NCI-H2081 treated with DMSO at 0.1 percent for 48 hours (cell line): ENCODE data around the gene KMT5C.

Source experiments
- DNase-seq: peaks from one replicate; lab custom pipeline; 2025; lab: John Stamatoyannopoulos, UW

Gene KMT5C

GRCh38 chr19:55385724-55386492 lies 46.2 kb downstream of the KMT5C start, which contains the start of gene RPL28:
RPL28 (plus strand) TSS chr19:55385932; CDS start chr19:55386358, 426 bp downstream.
- peak; percentile 94 for DNase-seq

- DNase-seq = no peak
Measured at GRCh38 chr19:55386493-55386971, 46.9 kb downstream of the KMT5C start.

DNA sequence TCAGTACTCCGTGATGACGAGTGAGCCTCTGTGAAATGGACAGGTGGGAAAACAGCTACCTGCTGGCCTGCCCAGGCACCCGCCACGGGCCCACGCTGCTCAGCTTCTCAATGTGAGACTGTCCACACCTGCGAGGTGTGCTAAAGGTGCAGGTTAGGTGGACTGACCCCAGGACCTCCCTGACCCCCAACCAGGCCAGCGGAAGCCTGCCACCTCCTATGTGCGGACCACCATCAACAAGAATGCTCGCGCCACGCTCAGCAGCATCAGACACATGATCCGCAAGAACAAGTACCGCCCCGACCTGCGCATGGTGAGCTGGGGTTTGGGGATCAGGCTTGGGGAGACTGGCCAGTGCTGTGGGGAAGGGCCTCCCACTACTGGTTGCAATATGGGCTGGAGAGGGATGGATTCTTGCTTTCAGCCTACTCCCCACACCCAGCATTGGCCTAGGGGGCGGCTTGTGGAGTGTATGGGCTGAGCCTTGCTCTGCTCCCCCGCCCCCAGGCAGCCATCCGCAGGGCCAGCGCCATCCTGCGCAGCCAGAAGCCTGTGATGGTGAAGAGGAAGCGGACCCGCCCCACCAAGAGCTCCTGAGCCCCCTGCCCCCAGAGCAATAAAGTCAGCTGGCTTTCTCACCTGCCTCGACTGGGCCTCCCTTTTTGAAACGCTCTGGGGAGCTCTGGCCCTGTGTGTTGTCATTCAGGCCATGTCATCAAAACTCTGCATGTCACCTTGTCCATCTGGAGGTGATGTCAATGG lies 48.2 kb downstream of the KMT5C start:
- no peak for DNase-seq

DNA sequence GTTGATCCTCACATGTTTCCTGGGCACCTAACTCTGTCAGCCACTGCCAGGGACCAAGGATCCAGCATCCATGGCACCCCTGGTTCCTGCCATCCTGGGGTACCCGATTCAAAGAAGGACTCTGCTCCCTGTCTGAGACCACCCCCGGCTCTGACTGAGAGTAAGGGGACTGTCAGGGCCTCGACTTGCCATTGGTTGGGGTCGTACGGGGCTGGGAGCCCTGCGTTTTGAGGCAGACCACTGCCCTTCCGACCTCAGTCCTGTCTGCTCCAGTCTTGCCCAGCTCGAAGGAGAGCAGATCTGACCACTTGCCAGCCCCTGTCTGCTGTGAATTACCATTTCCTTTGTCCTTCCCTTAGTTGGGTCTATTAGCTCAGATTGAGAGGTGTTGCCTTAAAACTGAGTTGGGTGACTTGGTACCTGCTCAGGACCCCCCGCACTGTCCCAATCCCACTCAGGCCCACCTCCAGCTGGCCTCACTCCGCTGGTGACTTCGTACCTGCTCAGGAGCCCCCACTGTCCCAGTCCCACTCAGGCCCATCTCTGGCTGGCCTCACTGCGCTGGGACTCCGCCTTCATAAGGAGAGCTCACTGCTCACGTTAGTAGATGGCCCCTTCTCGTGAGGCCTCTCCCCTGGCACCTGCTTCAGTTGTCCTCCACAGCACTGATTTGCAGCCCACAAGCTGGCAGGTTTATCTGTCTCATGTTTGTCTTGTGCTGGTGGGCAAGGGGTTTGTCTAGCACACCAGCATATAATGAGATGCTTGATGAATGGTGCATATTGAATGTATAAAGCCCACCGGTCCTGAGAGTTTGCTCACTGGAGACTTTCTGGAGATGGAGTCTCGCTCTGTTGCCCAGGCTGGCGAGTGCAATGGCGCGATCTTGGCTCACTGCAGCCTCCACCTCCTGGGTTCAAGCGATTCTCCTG lies 50.0 kb downstream of the KMT5C start:
- no peak for DNase-seq

- no peak for DNase-seq
Measured at GRCh38 chr19:55390461-55390880, 50.8 kb downstream of the KMT5C start.

DNA sequence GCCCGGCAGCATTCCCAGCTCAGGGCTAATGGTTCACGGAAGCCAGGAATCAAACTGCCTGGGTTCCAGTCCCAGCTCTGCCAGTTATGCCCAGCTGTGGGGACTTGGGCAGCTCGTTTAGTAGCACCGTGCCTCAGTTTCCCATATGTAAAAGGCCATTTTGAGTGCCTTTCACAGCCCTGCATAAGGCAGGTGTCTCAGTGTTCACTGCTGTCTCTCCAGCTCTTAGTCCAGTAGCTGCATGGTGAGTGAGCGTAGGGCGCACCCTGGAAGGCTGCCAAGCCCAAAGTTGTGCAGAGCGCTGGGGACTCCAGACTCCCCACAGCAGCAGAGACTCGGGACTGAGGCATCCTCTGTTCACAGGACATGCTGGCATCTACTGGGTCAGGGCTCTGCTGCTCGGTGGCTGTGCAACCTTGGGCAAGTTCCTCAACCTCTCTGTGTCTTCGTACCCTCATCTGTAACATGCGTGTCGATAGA lies 51.6 kb downstream of the KMT5C start:
- no peak for DNase-seq

- DNase-seq = no peak
Measured at GRCh38 chr19:55391702-55392615, 52.3 kb downstream of the KMT5C start.

GRCh38 chr19:55392820-55393761 lies 53.4 kb downstream of the KMT5C start:
- DNase-seq = no peak
